Duodenal mucosa (tissue), 2 donors: ENCODE results near the gene HS3ST6.
"Not testable (repeated sequence)": the region's sequence is repeated elsewhere in the genome, so short reads cannot be mapped to it uniquely, and the experiment has no call there.

ENCODE experiments used
- H3K27ac ChIP-seq: one replicate; pipeline ENCODE4 v1.7.0; 2013; ENCODE audit warnings: low read depth, low read length
- H3K27me3 ChIP-seq, 2 donors: one replicate each; pipeline ENCODE4 v1.7.0; 2013; ENCODE audit warnings: low read length in 2 of 2, control low read depth in 1 of 2; ENCODE audit not compliant: insufficient read depth in 2 of 2, control insufficient read depth in 1 of 2
- H3K36me3 ChIP-seq, 2 donors: one replicate each; pipeline ENCODE4 v1.7.0; 2013; ENCODE audit warnings: low read length in 2 of 2, control low read depth in 1 of 2; ENCODE audit not compliant: insufficient read depth in 2 of 2, control insufficient read depth in 1 of 2
- H3K4me1 ChIP-seq, 2 donors: one replicate each; pipeline ENCODE4 v1.7.0; 2013; ENCODE audit warnings: low read length in 2 of 2, control low read depth in 1 of 2; ENCODE audit not compliant: insufficient read depth in 2 of 2, control insufficient read depth in 1 of 2
- H3K4me3 ChIP-seq, 2 donors: one replicate each; pipeline ENCODE4 v1.7.0; 2013; ENCODE audit warnings: low read length in 2 of 2, low read depth in 1 of 2
- H3K9ac ChIP-seq, 2 donors: one replicate each; pipeline ENCODE4 v1.7.0; 2013; ENCODE audit warnings: low read length in 2 of 2, low read depth in 1 of 2
- H3K9me3 ChIP-seq, 2 donors: one replicate each; pipeline ENCODE4 v1.7.0; 2013; ENCODE audit warnings: low read length in 2 of 2, control low read depth in 1 of 2; ENCODE audit not compliant: control insufficient read depth in 1 of 2

Gene HS3ST6

DNA sequence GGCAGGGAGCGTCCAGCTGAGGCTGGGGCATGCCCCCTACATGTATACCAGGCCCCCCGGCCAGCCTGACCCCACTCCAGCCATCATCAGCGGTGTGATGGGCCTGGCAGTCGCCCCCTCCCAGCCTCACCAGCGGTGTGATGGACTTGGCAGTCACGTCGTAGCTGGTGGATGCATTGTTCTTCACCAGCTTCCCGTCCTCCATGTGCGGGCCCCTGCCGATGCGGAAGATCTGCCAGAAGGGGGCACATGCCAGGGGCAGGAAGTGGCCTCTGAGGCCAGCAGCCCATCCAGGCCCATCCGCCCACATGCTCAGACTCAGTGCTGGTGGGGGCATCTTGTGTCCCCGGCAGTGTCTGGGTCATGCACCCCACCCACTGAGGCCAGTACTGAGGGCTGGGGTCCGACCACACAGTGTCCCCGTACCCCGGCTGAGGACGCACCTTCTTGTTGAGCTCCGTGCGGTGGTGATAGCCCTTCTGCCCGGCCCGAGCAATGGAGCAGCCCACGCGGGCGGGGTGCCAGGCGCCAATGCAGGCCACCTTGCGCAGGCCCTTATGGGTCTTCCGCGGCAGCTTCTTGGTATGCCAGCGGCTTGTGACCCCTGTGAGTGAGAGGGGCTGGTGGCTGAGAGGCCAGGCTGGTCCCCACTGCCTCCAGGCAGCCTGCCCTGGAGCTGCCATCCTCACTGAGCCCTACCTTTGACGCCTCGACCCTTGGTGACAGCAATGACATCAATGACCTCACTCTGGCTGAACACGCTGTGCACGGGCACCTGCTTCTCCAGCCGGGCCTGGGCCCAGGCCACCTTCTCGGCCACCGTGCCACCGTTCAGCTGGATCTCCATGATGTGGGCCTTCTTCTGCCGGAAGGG, 28.5 kb upstream of the HS3ST6 start:
- H3K4me1 ChIP-seq, result peaks cover 8 to 11% of the 10 kb centered on the region in 2 donors
- H3K27ac ChIP-seq, result no peak overlapping the region
- no peak overlapping the region for H3K9ac ChIP-seq
- no peak overlapping the region for H3K4me3 ChIP-seq
- no peaks in the 10 kb centered on the region for H3K9me3 ChIP-seq
- H3K27me3 ChIP-seq, result no peaks in the 10 kb centered on the region
- H3K36me3 ChIP-seq, result no peaks in the 10 kb centered on the region

DNA sequence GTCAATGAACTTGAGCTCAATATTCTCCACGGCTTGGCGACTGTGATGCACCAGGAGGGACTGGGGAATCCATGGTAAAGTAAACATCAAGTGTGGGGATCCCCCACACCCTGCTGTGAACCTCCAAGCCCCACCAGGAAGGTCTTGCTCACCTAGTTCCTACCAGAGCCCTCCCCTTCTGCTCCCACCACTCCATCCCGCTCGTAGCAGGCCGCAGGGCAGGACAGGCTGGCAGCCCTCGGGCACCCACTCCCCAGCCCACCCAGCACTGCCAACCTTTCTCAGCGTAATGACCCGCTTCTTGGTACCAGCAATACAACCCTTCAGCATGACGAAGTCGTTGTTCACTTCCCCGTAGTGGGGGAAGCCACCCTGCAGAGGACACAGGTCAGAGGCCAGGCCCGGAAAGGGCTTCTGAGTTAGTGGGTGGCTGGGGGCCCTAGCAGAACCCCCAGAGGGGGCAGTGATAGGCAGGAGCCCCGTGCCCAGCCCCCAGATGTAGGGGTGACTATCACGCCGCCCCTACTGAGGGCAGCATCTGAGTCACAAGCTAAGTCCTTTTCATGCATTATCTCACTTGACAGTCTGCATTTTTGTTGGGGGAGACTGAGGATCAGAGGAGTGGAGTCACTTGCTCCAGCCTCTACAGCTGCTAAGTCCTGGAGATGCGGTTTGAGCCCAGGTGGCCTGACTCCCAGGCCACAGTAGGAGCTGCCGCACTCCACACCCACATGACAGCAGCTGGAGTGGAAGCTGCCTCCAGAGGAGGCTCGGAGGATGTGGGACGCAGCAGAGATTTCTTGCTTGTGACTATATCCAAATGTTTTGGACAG, 27.6 kb upstream of the HS3ST6 start:
- H3K27ac ChIP-seq, result no peak overlapping the region
- no peak overlapping the region for H3K9ac ChIP-seq
- peaks cover 15 to 21% of the 10 kb centered on the region in 2 donors for H3K4me1 ChIP-seq

DNA sequence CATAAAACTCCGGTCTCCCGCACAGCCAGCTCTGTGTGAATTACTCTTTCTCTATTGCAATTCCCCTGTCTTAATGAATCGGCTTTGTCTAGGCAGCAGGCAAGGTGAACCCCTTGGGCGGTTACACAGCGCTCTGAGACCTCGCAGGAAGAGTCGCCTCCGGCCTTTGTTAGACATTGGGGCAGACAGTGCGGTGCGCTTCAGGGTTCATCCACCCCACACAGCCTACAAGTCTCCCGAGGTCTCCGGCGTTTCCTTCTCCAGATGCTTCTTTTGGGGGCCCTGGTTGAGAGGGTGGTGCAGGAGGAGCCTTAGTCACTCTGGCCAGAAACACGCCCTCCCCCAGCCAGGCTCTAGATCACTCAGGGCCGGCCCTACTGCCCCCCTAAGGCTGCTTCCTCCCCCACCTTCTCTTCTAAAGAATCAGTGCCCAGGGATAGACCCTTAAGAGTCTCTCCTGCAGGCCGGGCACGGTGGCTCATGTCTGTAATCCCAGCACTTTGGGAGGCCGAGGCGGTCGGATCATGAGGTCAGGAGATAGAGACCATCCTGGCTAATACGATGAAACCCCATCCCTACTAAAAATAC, 26.5 kb upstream of the HS3ST6 start:
- Histone ChIP-seq H3K27me3 (no peaks in the 10 kb centered on the region), H3K4me1 (peaks cover 23 to 31% of the 10 kb centered on the region in 2 donors), H3K9me3 (no peaks in the 10 kb centered on the region), H3K9ac (no peak overlapping the region), H3K36me3 (peaks cover 0 to 6% of the 10 kb centered on the region in 2 donors), H3K4me3 (no peak overlapping the region), H3K27ac (no peak overlapping the region)

More for the DNA sequence above, 27.6 kb upstream of the HS3ST6 start:
- Histone ChIP-seq H3K9me3 (no peaks in the 10 kb centered on the region), H3K36me3 (no peaks in the 10 kb centered on the region), H3K27me3 (no peaks in the 10 kb centered on the region), H3K4me3 (no peak overlapping the region)

DNA sequence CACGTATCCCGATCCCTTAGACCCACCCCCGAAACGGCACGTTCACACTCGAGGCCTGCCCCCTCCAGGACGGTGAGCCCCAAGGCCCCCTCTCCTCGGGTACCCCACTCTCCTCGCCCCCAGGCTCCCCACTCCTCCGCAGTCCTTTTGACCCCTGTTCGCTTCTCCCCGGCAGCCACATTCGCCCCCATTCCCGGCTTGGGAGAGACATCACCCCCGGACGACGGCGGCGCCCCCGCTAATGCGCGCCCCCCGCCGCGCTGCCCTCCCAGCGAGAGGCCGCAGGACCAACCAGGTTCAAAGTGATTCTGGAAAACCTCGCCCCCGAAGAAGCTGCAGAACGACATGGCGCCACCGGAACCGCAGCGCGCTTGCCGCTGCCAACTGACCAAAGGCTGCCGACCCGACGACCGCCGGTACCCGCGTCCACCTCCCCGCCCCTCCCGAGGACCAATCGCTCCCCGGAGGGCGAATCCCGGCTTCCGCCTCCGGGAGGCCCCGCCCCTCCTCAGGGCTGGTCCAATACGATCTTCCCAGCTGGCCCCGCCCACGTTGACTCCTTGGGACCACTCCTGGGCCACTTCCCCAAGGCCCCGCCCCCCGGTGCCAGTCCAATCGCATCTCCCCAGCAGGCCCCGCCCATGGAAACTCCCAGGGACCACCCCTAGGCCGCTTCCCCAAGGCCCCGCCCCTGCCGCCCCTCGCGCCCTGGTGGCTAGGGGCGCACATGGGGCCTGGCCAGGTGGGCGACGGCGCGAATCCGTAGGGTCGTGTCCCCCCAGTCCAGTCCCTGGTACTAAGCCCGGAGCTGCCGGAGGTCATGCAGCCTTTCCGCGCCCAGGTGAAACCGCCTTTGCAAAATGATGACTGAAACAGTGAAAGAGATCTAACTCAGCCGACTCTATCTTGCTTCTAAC, 24.9 kb upstream of the HS3ST6 start, which contains the start of gene MSRB1:
MSRB1 (minus strand) TSS at position 390 of the 917 bp plus-strand sequence; CDS start at position 347, 43 bp downstream.
- H3K9ac ChIP-seq, result peak within 1 kb of the TSS; percentile 74 to 82
- H3K27ac ChIP-seq, result peak within 1 kb of the TSS; percentile 66
- peak within 1 kb of the TSS; percentile 86 to 93 for H3K4me3 ChIP-seq
- H3K4me1 ChIP-seq, result peaks cover 23 to 33% of the 10 kb centered on the region in 2 donors
- H3K9me3 ChIP-seq, result no peaks in the 10 kb centered on the region
- no peaks in the 10 kb centered on the region for H3K27me3 ChIP-seq
- H3K36me3 ChIP-seq, result peaks cover 13 to 19% of the 10 kb centered on the region in 2 donors

DNA sequence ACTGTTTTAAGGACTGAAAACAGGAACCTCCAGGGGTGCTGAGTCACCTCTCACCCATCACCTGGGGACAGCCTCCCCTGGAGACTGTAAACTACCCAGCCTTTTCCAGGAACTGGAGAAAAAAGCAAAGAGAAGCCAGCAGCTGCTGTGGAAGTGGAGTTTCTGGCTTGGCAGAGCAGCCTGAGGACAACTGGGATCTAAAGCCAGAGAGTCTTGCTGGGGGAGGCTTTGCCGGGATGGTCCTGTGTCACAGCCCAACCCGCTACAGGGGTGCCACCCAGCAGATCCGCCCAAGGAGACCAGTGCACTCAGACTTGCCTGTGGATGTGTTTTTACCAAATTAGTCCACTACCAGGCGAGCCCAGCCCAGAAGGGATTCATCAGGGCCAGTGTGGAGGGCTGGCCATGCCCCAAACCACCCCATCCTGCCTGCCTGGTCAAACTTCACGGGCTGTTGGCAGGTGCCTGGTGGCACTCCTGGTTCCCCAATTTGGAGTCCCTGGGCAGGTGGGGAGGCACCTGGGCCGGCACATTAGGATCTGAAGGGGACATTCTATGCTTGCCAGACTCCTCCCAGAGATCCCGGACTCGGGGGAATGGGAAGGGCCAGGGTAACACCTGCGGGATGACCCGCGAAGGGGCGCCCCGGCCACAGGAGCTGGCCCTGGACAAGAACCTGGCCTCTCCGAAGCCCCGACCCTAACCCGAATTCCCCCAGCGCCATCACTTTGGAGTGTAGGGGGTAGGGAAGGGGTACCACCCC, 24.0 kb upstream of the HS3ST6 start:
- Histone ChIP-seq H3K4me3 (peak overlapping the region; percentile 86 to 93), H3K27ac (no peak overlapping the region), H3K9ac (peak overlapping the region; percentile 74 to 82), H3K27me3 (no peaks in the 10 kb centered on the region), H3K9me3 (no peaks in the 10 kb centered on the region), H3K4me1 (peaks cover 23 to 33% of the 10 kb centered on the region in 2 donors), H3K36me3 (peaks cover 14 to 23% of the 10 kb centered on the region in 2 donors)

DNA sequence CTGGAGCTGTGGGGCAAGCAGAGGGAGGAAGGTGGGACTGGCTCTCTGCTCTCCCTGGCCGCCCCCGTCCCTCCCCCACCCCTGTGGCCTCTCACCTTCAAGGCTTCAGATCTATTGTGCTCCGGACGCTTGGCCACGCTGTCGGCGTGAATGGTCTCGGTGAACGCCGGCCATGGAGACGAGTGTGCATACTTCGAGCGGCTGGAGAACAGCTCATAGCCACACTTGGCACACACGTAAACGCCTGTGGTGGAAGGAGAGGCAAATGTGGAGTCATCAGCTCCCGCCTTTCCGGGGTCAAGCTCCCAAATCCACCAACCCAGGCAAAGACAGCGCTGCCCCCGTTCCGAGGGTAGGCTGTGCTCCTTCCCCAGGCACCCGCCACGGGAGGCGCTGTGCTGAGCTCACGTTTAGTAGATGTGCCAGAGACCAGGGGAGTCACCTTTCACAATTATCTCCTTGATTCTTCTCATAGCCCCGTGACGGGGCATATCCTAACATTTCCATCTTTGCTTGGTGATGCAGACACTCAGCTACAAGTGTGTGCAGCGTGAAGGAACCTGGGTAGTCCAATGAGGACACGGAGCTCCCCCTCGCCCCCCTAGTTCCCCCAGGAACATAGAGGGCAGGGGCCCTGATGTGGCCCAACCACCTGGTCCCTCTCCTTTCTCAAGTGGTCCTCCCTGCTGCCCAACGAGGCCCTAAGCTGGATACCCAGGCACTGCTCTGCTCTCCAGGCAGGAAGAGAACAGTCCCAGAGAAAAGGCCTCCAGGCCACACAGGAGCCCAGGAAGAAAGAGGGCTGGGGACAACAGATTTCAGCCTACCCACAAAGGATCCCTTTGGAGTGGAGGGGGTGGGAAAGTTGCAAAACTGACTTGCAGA, 23.2 kb upstream of the HS3ST6 start:
- peak overlapping the region; percentile 86 to 93 for H3K4me3 ChIP-seq
- H3K27me3 ChIP-seq, result no peaks in the 10 kb centered on the region
- peak overlapping the region in 1 of 2 donors; percentile 1 for H3K9ac ChIP-seq
- no peaks in the 10 kb centered on the region for H3K9me3 ChIP-seq
- peaks cover 23 to 33% of the 10 kb centered on the region in 2 donors for H3K4me1 ChIP-seq
- H3K27ac ChIP-seq, result no peak overlapping the region
- H3K36me3 ChIP-seq, result peaks cover 14 to 26% of the 10 kb centered on the region in 2 donors

DNA sequence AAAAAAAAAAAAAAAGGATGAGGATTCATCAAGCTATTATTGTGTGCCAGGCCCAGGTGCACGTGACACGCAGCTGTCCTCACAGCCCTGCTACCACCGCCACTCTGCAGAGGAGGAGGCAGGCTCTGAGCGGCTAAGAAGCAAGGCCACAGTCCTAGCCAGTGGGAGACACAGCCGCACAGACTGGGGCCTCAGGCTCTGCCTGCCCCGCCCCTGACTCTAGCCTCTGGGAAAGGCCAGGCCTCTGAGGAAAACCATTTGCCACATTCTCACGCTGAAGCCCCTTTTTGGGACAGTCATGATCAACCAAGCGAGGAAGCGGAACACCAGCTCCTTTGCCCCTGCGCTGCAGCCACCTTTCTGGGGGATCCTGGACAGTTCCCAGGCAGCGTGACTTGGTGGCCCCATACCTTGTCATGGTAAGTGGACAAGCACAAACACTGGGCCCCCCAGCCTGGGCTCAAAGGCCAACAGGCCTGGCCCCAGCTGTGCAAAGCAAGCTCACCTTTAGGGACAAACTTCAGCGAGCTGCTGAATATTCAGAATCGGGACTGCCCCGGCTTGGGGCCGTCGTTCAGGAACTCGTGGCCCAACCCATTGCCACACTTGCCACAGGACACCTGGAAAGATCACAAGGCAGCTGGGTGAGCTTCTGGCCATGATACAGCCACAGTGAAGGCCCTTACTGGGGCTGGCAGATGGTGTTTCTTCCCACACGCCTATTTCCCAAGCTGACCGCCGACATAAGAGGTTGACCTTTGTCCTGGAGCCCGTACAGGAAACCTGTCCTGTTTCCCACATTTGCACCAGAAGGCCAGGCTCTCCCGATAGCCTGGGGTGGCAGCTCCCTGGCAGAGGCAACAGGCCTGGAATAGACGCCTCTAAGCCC, 22.3 kb upstream of the HS3ST6 start:
- H3K4me1 ChIP-seq, result peaks cover 23 to 36% of the 10 kb centered on the region in 2 donors
- no peaks in the 10 kb centered on the region for H3K27me3 ChIP-seq
- peak overlapping the region; percentile 28 to 48 for H3K4me3 ChIP-seq
- peaks cover 14 to 26% of the 10 kb centered on the region in 2 donors for H3K36me3 ChIP-seq
- H3K9me3 ChIP-seq, result no peaks in the 10 kb centered on the region
- H3K27ac ChIP-seq, result no peak overlapping the region
- peak overlapping the region in 1 of 2 donors; percentile 1 for H3K9ac ChIP-seq

DNA sequence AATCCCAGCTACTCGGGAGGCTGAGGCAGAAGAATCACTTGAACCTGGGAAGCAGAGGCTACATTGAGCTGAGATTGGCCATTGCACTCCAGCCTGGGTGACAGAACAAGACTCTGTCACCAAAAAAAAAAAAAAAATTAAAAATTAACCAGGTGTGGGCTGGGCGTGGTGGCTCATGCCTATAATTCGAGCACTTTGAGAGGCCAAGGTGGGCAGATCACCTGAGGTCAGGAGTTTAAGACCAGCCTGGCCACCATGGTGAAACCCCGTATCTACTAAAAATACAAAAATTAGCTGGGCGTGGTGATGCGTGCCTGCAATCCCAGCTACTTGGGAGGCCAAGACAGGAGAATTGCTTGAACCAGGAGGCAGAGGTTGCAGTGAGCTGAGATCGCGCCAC, 21.6 kb upstream of the HS3ST6 start:
- not testable (repeated sequence) for H3K27me3 ChIP-seq, H3K27ac ChIP-seq, H3K4me3 ChIP-seq, H3K9me3 ChIP-seq, H3K9ac ChIP-seq
- peaks cover 23 to 42% of the 10 kb centered on the region in 2 donors for H3K4me1 ChIP-seq
- H3K36me3 ChIP-seq, result peaks cover 14 to 26% of the 10 kb centered on the region in 2 donors
